K562 (cell line): Measurements from ENCODE around the gene COL15A1. TPM values are rescaled to one million over a fixed set of nuclear protein-coding genes. Genes with fewer than 3 reads are reported as not detected.

Experiments used
- ATAC-seq: fragments of 200-7000 bp; cut with Tn5 transposase; 3 replicates; pipeline ENCODE4 v1.9.1; 2020; ENCODE audit warnings: moderate library complexity
- BruUV-seq: library from RNA; stranded (reverse); fragments of 400-500 nt; replicated peaks from 2 replicates; lab custom pipeline; 2021; lab: Mats Ljungman, UMichigan
- CTCF ChIA-PET: fragments of 300-600 bp; formaldehyde crosslinking; extraction: SDS; loops from one replicate; lab custom pipeline; 2021; ENCODE audit warnings: low intra/inter-chr PET ratio; lab: Yijun Ruan, JAX
- POLR2A ChIA-PET: fragments of 300-600, 350-650 bp; sonication (Branson Sonifier 250); formaldehyde crosslinking; extraction: SDS; loops from one replicate; lab custom pipeline; 2021; ENCODE audit warnings: antibody characterized with exemption, inconsistent platforms; lab: Yijun Ruan, JAX
- DNase-seq, 4 experiments: peaks; one replicate each; pipeline versions ENCODE4 v3.0.0 to v3.0.0-alpha.2; 2011 to 2018; ENCODE audit warnings: low spot score in 3 of 4, mixed read lengths in 3 of 4; ENCODE audit errors: extremely low read depth in 1 of 4
- FAIRE-seq: peaks from 2 replicates; lab custom pipeline; 2011; peaks lifted over from hg19 to GRCh38; lab: Jason Lieb, UNC
- H2AFZ ChIP-seq: 2 replicates; pipeline ENCODE4 v1.6.0; 2011; ENCODE audit warnings: low read depth, low read length, control low read depth, inconsistent platforms
- H3K27ac ChIP-seq: fragments of 200-600 bp; 3 replicates; pipeline ENCODE4 v1.8.0; 2011; ENCODE audit warnings: low read depth, mild to moderate bottlenecking, control low read depth, inconsistent platforms, low read length, moderate library complexity, mixed read lengths; ENCODE audit errors: extremely low read depth
- H3K27me3 ChIP-seq, 2 experiments: fragments of 300-600 bp in 1 of 2; 2 replicates in 1 of 2; 3 replicates in 1 of 2; pipeline versions ENCODE4 v1.6.0 to v1.8.0; 2011; ENCODE audit warnings: inconsistent platforms in 2 of 2, low read length in 2 of 2, mild to moderate bottlenecking in 1 of 2, mixed read lengths in 1 of 2, moderate library complexity in 1 of 2; ENCODE audit not compliant: control insufficient read depth in 2 of 2, insufficient read depth in 2 of 2
- H3K36me3 ChIP-seq: fragments of 300-600 bp; 3 replicates; pipeline ENCODE4 v1.8.0; 2011; ENCODE audit warnings: mild to moderate bottlenecking, low read length, inconsistent platforms; ENCODE audit not compliant: control insufficient read depth, insufficient read depth
- H3K4me1 ChIP-seq, 2 experiments: fragments of 200-600 bp in 1 of 2; replicated peaks in 1 of 2; 2 replicates in 1 of 2; 3 replicates in 1 of 2; pipeline versions ENCODE4 v1.5.1 to v1.8.0; 2011; ENCODE audit warnings: inconsistent platforms in 2 of 2, low read length in 2 of 2, mild to moderate bottlenecking in 1 of 2, mixed read lengths in 1 of 2, moderate library complexity in 1 of 2; ENCODE audit not compliant: control insufficient read depth in 2 of 2, insufficient read depth in 2 of 2
- H3K4me2 ChIP-seq: 2 replicates; pipeline ENCODE4 v1.6.1; 2011; ENCODE audit warnings: low read length, control low read depth, inconsistent platforms, mixed read lengths; ENCODE audit not compliant: insufficient read depth
- H3K4me3 ChIP-seq: fragments of 200-600 bp; sonication (generic), shearing (Covaris generic); 2 replicates; pipeline ENCODE4 v1.5.1; 2016; ENCODE audit warnings: control low read depth, inconsistent platforms
- H3K79me2 ChIP-seq: fragments of 200-600 bp; 3 replicates; pipeline ENCODE4 v1.8.0; 2011; ENCODE audit warnings: low read length, inconsistent platforms; ENCODE audit not compliant: control insufficient read depth, insufficient read depth
- H3K9ac ChIP-seq, 2 experiments: 2 replicates each; pipeline versions ENCODE4 v1.6.0 to v1.6.1; 2011; ENCODE audit warnings: low read depth in 2 of 2, low read length in 2 of 2, control low read depth in 1 of 2, inconsistent platforms in 1 of 2, mild to moderate bottlenecking in 1 of 2, mixed read lengths in 1 of 2; ENCODE audit not compliant: insufficient read depth in 1 of 2
- H3K9me1 ChIP-seq: one replicate; pipeline ENCODE4 v1.6.0; 2011; ENCODE audit warnings: inconsistent platforms, mild to moderate bottlenecking, low read length, moderate library complexity; ENCODE audit not compliant: control insufficient read depth, insufficient read depth
- H3K9me3 ChIP-seq: replicated peaks from 2 replicates; pipeline ENCODE4 v1.5.1; 2011; ENCODE audit warnings: low read depth, low read length, inconsistent platforms; ENCODE audit not compliant: control insufficient read depth, insufficient read depth
- H4K20me1 ChIP-seq: replicated peaks from 2 replicates; pipeline ENCODE4 v1.6.1; 2011; ENCODE audit warnings: low read length, inconsistent platforms, mixed read lengths; ENCODE audit not compliant: control insufficient read depth, insufficient read depth
- BCOR ChIP-seq: fragments of 450-650 bp; IDR thresholded peaks from 2 replicates; pipeline ENCODE4 v1.6.1; 2016
- C11orf30 ChIP-seq: fragments of 450-650 bp; IDR thresholded peaks from 2 replicates; pipeline ENCODE4 v1.6.1; 2016; ENCODE audit warnings: low read depth, mild to moderate bottlenecking
- RBM25 ChIP-seq: fragments of 200-400 bp; formaldehyde crosslinking; IDR thresholded peaks from 2 replicates; pipeline ENCODE4 v1.6.1; 2018; ENCODE audit warnings: low read length, low read depth, moderate library complexity; ENCODE audit not compliant: severe bottlenecking
- ZNF24 ChIP-seq: fragments of 450-650 bp; IDR thresholded peaks from 2 replicates; pipeline ENCODE4 v1.6.1; 2016
- ZNF76 ChIP-seq: fragments of 250-450 bp; sonication (Bioruptor Pico); IDR thresholded peaks from 2 replicates; pipeline ENCODE4 v1.4.0; 2020; ENCODE audit warnings: mild to moderate bottlenecking, moderate library complexity, borderline replicate concordance
- WGBS: fragments of 100-300 bp; shearing (Covaris generic); methylation state at CpG from one replicate; pipeline ENCODE4 v1.1.6; 2016; ENCODE audit warnings: low coverage, mixed read lengths; ENCODE audit not compliant: insufficient coverage; ENCODE audit errors: missing lambda C conversion rate; 5-methylcytosine and 5-hydroxymethylcytosine counted together
- in situ Hi-C: fragments of 300-500 bp; cut with MboI; formaldehyde crosslinking; loops from 4 replicates; pipeline ENCODE4 v1.15.0; 2018; ENCODE audit warnings: inconsistent platforms, mixed read lengths
- intact Hi-C: fragments of 100-400 bp; cut with micrococcal nuclease; formaldehyde crosslinking; loops from 2 replicates; pipeline ENCODE4 v1.14.2; 2022
- polyA plus RNA-seq, 8 experiments: library from polyadenylated mRNA; depleted of rRNA in 4 of 8; stranded (reverse) in 5 of 8; unstranded in 3 of 8; fragments of >200 nt; fragmentation: Nextera tagmentation in 2 of 8; fragmentation: Illumina TruSeq in 1 of 8; extraction: Ambion mirVana in 2 of 8; extraction: Trizol in 1 of 8; gene quantifications; 2 replicates each; pipeline versions ENCODE4 v1.2.1 to v1.2.3, GENCODE V29; 2011 to 2014; ENCODE audit warnings: inconsistent platforms in 1 of 8, missing spikeins in 1 of 8
- total RNA-seq, 7 experiments: library from RNA; depleted of rRNA in 6 of 7; stranded (reverse); fragments of >200 nt in 6 of 7; fragmentation: Illumina TruSeq in 2 of 7; extraction: Trizol in 2 of 7; gene quantifications; 2 replicates each; pipeline versions ENCODE4 v1.2.1 to v1.2.3, GENCODE V29; 2011 to 2021; ENCODE audit warnings: low replicate concordance in 1 of 7

The COL15A1 gene
- total and polyA plus RNA-seq, 9 of the 15 experiments (the other 6 are each of a cell fraction or from before 2014, with no cell fraction given) = 0.46 to 5.1 (median 2.6) TPM

DNA sequence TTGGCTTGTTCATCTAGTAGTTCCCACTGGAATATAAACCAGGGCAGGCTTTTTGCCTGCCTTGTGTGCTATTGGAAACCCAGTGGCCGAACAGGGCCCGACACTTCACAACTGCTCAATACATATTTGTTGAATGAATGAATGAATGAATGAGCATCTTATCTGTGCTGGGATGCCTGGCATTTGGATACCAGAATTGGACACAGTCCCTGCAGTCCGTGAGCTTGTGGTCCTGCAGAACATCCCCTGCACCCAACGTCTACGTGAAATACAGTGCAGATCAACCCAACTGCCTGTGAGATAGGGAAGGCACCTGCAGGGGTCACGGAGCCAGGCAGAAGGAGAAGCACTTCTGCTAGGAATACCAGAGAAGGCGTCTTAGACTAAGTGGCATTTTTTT lies 30.0 kb upstream of the COL15A1 start:
- no peak for DNase-seq
- no TSS peak for BruUV-seq
- Histone ChIP-seq H3K4me2 (no peak overlapping the region), H3K36me3 (no peaks in the 10 kb centered on the region), H3K27me3 (no peaks in the 10 kb centered on the region), H2AFZ (no peak overlapping the region), H3K9me3 (no peaks in the 10 kb centered on the region), H3K9ac (no peak overlapping the region), H3K4me3 (no peak overlapping the region)
- ATAC-seq = no peak
- intact Hi-C loops (no loop called here), in situ Hi-C loops (no loop called here)
- ChIA-PET POLR2A (interaction anchor here (0.9 to 1.0 kb wide), 2 partner anchors 9 to 46 kb away, joined by 3 read pairs; no protein-coding TSS in a partner anchor), CTCF (no interaction called here)
- 77% methylated on average over 7 of the region's 7 CpGs for WGBS
- TF ChIP-seq ZNF76 = no peak
- peak; percentile 70 for TF ChIP-seq ZNF24
- TF ChIP-seq, all 486 proteins: peak for 1
- no peak for FAIRE-seq
- Histone ChIP-seq H3K27ac (no peak overlapping the region), H3K79me2 (no peaks in the 10 kb centered on the region), H3K9me1 (no peaks in the 10 kb centered on the region), H3K4me1 (peaks cover 10 to 22% of the 10 kb centered on the region in 2 experiments), H4K20me1 (no peaks in the 10 kb centered on the region)

DNA sequence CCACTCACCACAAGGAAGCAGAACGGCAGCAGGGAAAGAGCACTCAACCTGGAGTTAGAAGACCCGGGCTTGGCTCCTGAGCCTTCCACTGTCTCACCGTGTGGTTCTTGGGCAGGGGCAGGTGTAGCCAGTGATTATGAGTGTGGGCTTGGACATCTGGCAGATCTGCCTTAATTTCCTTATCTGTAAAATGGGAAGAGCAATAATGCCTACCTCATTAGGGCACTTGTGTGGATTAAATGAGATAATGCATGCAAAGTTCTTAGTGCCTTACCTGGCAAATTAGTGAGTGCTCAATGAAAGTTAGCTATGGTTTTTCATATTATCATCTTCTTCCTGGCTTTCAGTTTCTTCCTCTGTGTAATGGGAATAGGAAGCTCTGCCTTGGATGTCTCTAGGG lies 28.1 kb upstream of the COL15A1 start:
- in situ Hi-C loops (no loop called here), intact Hi-C loops (loop anchor here (5.0 kb wide), 2 partner anchors 62 to 68 kb away; no protein-coding TSS in a partner anchor)
- Histone ChIP-seq H4K20me1 (no peaks in the 10 kb centered on the region), H3K4me3 (no peak overlapping the region), H2AFZ (peak overlapping the region; percentile 49; the same call in 1 of the 2 replicates), H3K4me1 (peaks cover 10 to 20% of the 10 kb centered on the region in 2 experiments), H3K9me1 (no peaks in the 10 kb centered on the region), H3K9ac (no peak overlapping the region), H3K36me3 (no peaks in the 10 kb centered on the region), H3K27me3 (no peaks in the 10 kb centered on the region), H3K79me2 (no peaks in the 10 kb centered on the region), H3K27ac (no peak overlapping the region), H3K4me2 (no peak overlapping the region), H3K9me3 (no peaks in the 10 kb centered on the region)
- ATAC-seq (no peak), DNase-seq (no peak), FAIRE-seq (no peak)
- no TSS peak for BruUV-seq
- 87% methylated on average over 3 of the region's 3 CpGs for WGBS
- ChIA-PET CTCF (no interaction called here), POLR2A (interaction anchor here (0.8 to 1.9 kb wide), 3 partner anchors 12 to 19 kb away, joined by 3 to 6 read pairs (median 3); no protein-coding TSS in a partner anchor)
- TF ChIP-seq C11orf30 (no peak), BCOR (peak; percentile 54; the same call in 1 of the 2 replicates), RBM25 (peak; percentile 64)
